Measurements from ENCODE around the gene FNBP1. TPM values are rescaled to one million over a fixed set of nuclear protein-coding genes. Genes with fewer than 3 reads are reported as not detected.

Gene FNBP1
- total RNA-seq, 2 donors from 2014 or later, result 124 to 141 TPM

DNA sequence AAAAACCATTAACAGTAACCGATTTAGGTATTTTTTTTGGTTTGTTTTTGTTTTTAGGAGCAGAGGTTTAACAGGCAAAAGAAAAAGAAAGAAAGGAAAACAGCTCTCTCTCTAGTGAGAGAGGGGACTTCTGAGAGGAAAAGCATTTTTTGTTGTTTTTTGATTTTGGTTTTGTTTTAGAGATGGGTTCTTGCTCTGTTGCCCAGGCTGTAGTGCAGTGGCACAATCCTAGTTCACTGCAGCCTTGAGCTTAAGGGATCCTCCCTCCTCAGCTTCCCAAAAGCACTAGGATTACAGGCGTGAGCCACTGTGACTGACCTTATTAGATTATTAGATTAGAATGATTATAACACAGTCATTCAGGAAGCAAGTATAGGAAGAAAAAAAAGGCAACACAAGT, 197.6 kb downstream of the FNBP1 start:
- no peak overlapping the region for H3K4me3 Mint-ChIP-seq
- H3K4me1 Mint-ChIP-seq (ENCODE audit: low read depth in 2 of 2), result peaks cover 4 to 10% of the 10 kb centered on the region in 2 donors

DNA sequence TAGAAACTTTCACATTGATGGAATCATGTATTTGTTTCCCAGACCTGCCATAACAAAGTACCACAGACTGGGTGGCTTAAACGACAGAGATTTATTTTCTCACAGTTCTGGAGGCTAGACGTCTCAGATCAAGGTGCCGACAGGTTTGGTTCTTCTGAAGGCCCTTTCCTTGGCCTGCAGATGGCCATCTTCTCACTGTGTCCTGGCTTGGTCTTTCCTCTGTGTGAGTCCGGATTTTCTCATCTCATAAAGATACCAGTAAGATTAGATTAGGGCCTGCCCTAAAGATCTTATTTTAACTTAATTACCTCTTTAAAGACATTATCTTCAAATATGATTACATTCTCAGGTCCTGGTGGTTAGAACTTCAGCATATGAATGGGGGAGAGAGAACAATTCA, 201.9 kb downstream of the FNBP1 start:
- Mint-ChIP-seq H3K27me3 (no peaks in the 10 kb centered on the region), H3K4me1 (ENCODE audit: low read depth in 2 of 2) (peaks cover 26 to 29% of the 10 kb centered on the region in 2 donors), H3K27ac (peak overlapping the region in 1 of 2 donors; percentile 45), H3K4me3 (no peak overlapping the region), H3K9me3 (no peaks in the 10 kb centered on the region), H3K36me3 (no peaks in the 10 kb centered on the region)
- ATAC-seq, result no peak
- no peak for DNase-seq (ENCODE audit: low spot score)

More for the DNA sequence above, 197.6 kb downstream of the FNBP1 start:
- DNase-seq (ENCODE audit: low spot score) (no peak), ATAC-seq (no peak)
- H3K9me3 Mint-ChIP-seq, result no peaks in the 10 kb centered on the region
- H3K27me3 Mint-ChIP-seq, result no peaks in the 10 kb centered on the region
- H3K27ac Mint-ChIP-seq, result peak overlapping the region; percentile 10 to 63
- H3K36me3 Mint-ChIP-seq, result peaks cover 5% of the 10 kb centered on the region

DNA sequence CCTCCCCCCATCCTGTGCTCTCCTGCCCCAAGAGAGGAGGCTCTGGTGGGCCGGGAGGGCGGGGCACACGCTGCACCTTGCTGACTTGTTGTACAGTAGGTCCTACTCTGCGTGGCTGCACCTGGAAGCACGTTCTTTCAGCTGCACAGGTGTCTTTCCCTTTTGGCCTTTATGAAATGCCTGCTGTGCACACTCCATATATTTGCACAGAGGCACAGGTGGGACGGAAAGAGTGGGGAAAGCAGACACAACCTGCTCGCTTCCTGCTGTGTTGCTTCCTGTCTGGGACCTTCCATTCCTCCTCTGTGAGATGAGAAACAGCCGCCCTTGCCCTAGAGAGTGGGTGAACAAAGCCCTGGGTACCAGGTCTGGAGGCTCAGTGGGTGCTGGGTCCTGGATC, 203.0 kb downstream of the FNBP1 start:
- peaks cover 28 to 29% of the 10 kb centered on the region in 2 donors for H3K4me1 Mint-ChIP-seq (ENCODE audit: low read depth in 2 of 2)
- no peak overlapping the region for H3K27ac Mint-ChIP-seq
- no peak for ATAC-seq
- H3K4me3 Mint-ChIP-seq, result no peak overlapping the region
- DNase-seq (ENCODE audit: low spot score), result no peak
- H3K9me3 Mint-ChIP-seq, result no peaks in the 10 kb centered on the region
- H3K36me3 Mint-ChIP-seq, result no peaks in the 10 kb centered on the region
- no peaks in the 10 kb centered on the region for H3K27me3 Mint-ChIP-seq

DNA sequence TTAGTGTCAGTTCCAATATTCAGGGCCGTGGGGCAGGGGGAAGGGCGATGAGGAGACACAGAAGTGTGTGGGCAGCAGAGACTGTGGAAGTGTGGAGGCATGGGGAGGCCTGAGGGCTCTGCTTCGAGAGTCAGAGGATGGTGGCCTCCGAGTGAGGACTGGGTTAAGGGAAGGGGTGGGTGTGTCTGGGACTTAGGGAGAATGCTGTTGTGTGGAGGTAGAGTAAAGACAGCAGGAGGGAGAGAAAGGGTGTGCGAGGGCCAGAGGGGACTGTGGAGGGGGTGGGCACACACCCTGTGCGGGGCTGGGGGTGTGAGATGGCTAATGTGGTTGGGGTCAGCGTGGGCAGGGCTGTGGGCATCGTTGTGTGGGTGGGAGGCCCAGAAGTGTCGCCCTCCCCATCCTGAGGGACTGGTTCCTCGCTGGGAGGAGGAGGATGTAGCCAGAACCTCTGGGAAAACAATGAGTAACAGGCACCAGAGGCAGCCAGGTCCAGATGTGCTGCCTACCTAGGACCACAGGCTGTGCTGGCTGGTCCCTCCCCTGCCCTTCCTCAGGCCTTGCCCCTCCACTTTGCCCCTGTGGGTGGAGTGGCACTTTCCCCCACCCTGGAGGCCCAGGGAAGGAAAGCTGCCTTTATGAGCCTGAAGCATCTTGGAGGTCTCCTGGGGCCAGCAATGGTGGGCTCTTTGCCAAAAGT, 203.5 kb downstream of the FNBP1 start:
- H3K4me3 Mint-ChIP-seq, result no peak overlapping the region

DNA sequence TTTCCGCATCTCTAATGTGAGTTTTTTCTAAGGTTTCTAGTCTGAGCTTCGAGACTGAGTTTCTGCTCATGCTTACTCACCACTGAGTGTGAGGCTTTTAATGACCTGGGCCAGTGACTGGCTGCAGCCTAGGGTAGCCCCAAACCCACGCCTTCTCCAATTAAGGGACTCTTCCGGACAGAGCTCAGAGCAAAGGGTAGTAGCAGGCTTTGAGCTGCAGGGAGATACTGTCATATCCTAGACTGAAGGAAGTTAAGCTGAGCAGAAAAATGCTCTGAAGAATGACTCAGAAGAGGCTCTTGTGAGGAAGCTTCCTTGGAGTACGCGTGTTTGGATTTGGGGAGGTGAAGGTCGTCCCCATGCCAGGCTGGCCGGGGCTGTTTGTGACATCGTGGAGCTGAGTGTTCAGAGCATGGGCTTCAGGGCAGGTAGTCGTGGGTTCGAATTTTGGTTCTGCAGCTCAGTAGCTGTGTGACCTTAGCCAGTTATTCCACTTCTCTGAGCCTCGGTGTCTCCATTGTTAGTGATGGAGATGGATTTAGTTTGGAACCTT, 204.2 kb downstream of the FNBP1 start:
- Mint-ChIP-seq H3K4me3 (no peak overlapping the region), H3K4me1 (ENCODE audit: low read depth in 2 of 2) (peaks cover 38 to 41% of the 10 kb centered on the region in 2 donors)

More for the DNA sequence above, 203.5 kb downstream of the FNBP1 start:
- Mint-ChIP-seq H3K9me3 (no peaks in the 10 kb centered on the region), H3K27me3 (no peaks in the 10 kb centered on the region), H3K36me3 (no peaks in the 10 kb centered on the region), H3K27ac (peak overlapping the region; percentile 55 to 78), H3K4me1 (ENCODE audit: low read depth in 2 of 2) (peaks cover 31 to 34% of the 10 kb centered on the region in 2 donors)
- no peak for ATAC-seq
- DNase-seq (ENCODE audit: low spot score), result no peak

More for the DNA sequence above, 204.2 kb downstream of the FNBP1 start:
- H3K27ac Mint-ChIP-seq, result peak overlapping the region; percentile 55 to 78
- H3K27me3 Mint-ChIP-seq, result no peaks in the 10 kb centered on the region
- DNase-seq (ENCODE audit: low spot score) (no peak), ATAC-seq (no peak)
- no peaks in the 10 kb centered on the region for H3K36me3 Mint-ChIP-seq
- H3K9me3 Mint-ChIP-seq, result no peaks in the 10 kb centered on the region

Other genes with a start within 250 kb of the FNBP1 start
- gene TOR1B, start 240.0 kb downstream of the FNBP1 start, total RNA-seq, result 10 to 100 TPM; 23.0 to 24.5 TPM
- 10 to 100 TPM; 53.5 to 54.7 TPM for gene TOR1A, start 219.1 kb downstream of the FNBP1 start, total RNA-seq
- 10 to 100 TPM; 39.8 to 65.3 TPM for gene C9orf78, start 207.9 kb downstream of the FNBP1 start, total RNA-seq
- gene USP20, start 207.7 kb downstream of the FNBP1 start, total RNA-seq, result 10 to 100 TPM; 34.7 to 44.3 TPM
- 10 to 100 TPM; 32.6 to 32.8 TPM for gene GPR107, start 10.7 kb upstream of the FNBP1 start, total RNA-seq
- gene NCS1, start 129.2 kb upstream of the FNBP1 start, total RNA-seq, result 10 to 100 TPM; 31.0 to 38.1 TPM
- not detected for gene HMCN2, start 222.6 kb upstream of the FNBP1 start, total RNA-seq